Measurements from ENCODE around the gene DPYSL4. TPM values are rescaled to one million over a fixed set of nuclear protein-coding genes. Genes with fewer than 3 reads are reported as not detected.
A peak's percentile ranks its signal among the peaks of the same experiment; 100 is the strongest.

The DPYSL4 gene
- polyA plus RNA-seq, 3 donors = 0.08 TPM; not detected in 2

- Histone ChIP-seq H4K20me1 (ENCODE audit: insufficient read depth, low read length) (peaks cover 7% of the 10 kb centered on the region), H3K4me1 (ENCODE audit: control insufficient read depth in 1 of 2, insufficient read depth in 2 of 2, low read length in 2 of 2) (peaks cover 25 to 34% of the 10 kb centered on the region in 2 donors), H3K27ac (ENCODE audit: low read depth in 1 of 2, low read length in 2 of 2) (no peak overlapping the region), H3K4me3 (replicated peaks in 1 of 3; ENCODE audit: low read depth in 2 of 3, low read length in 3 of 3) (no peak overlapping the region), H3K9ac (ENCODE audit: insufficient read depth, low read length, poor library complexity, severe bottlenecking) (no peak overlapping the region), H2AFZ (ENCODE audit: insufficient read depth, low read depth, low read length, poor library complexity, severe bottlenecking) (no peak overlapping the region), H3K27me3 (ENCODE audit: control insufficient read depth in 2 of 2, insufficient read depth in 2 of 2, low read length in 2 of 2) (no peaks in the 10 kb centered on the region), H3K9me3 (replicated peaks in 1 of 2; ENCODE audit: control insufficient read depth in 1 of 2, insufficient read depth in 1 of 2, low read length in 2 of 2) (no peaks in the 10 kb centered on the region), H3K4me2 (replicated peaks; ENCODE audit: extremely low read depth, low read length, poor library complexity, severe bottlenecking) (no peak overlapping the region), H3K36me3 (replicated peaks in 1 of 2; ENCODE audit: control insufficient read depth in 1 of 2, insufficient read depth in 2 of 2, low read length in 2 of 2) (no peaks in the 10 kb centered on the region), H3K79me2 (ENCODE audit: insufficient read depth, low read length) (no peaks in the 10 kb centered on the region)
- no peak overlapping the region for H3K27ac Mint-ChIP-seq
- DNase-seq = no peak
- intact Hi-C loops (cut with micrococcal nuclease) = no loop called here
- H3K4me3 Mint-ChIP-seq = no peak overlapping the region
- peaks cover 0 to under 1% of the 10 kb centered on the region in 2 donors for H3K36me3 Mint-ChIP-seq
- H3K4me1 Mint-ChIP-seq = peaks cover 40% of the 10 kb centered on the region
- peaks cover 0 to 2% (median 0%) of the 10 kb centered on the region in 7 donors for H3K9me3 Mint-ChIP-seq
- no peak for TF ChIP-seq CTCF (IDR thresholded peaks at IDR 0.05)
- peaks cover 2 to 4% (median 2%) of the 10 kb centered on the region in 3 donors for H3K27me3 Mint-ChIP-seq (ENCODE audit: low read depth in 3 of 3)
- WGBS (ENCODE audit: insufficient coverage) = 92% methylated on average over 19 of the region's 19 CpGs
Measured at GRCh38 chr10:132253092-132253687, 66.4 kb downstream of the DPYSL4 start.

- peaks cover 17 to 20% of the 10 kb centered on the region in 2 donors for H3K4me1 ChIP-seq (ENCODE audit: control insufficient read depth in 1 of 2, insufficient read depth in 2 of 2, low read length in 2 of 2)
- peak overlapping the region in 1 of 3 experiments; percentile 3 for H3K4me3 ChIP-seq (replicated peaks in 1 of 3; ENCODE audit: low read depth in 2 of 3, low read length in 3 of 3)
- Mint-ChIP-seq H3K4me3 (no peak overlapping the region), H3K4me1 (peaks cover 40% of the 10 kb centered on the region), H3K36me3 (peaks cover 0 to 8% of the 10 kb centered on the region in 2 donors), H3K27ac (peak overlapping the region in 3 of 7 donors; percentile 41 to 84 (median 51)), H3K27me3 (ENCODE audit: low read depth in 3 of 3) (peaks cover 0 to 4% (median 2%) of the 10 kb centered on the region in 3 donors), H3K9me3 (peaks cover 0 to 4% (median 0%) of the 10 kb centered on the region in 7 donors)
- no peaks in the 10 kb centered on the region for H3K79me2 ChIP-seq (ENCODE audit: insufficient read depth, low read length)
- no peaks in the 10 kb centered on the region for H3K36me3 ChIP-seq (replicated peaks in 1 of 2; ENCODE audit: control insufficient read depth in 1 of 2, insufficient read depth in 2 of 2, low read length in 2 of 2)
- peak overlapping the region; percentile 38 for H3K9ac ChIP-seq (ENCODE audit: insufficient read depth, low read length, poor library complexity, severe bottlenecking)
- 52% methylated on average over 10 of the region's 14 CpGs for WGBS (ENCODE audit: insufficient coverage)
- no peaks in the 10 kb centered on the region for H3K27me3 ChIP-seq (ENCODE audit: control insufficient read depth in 2 of 2, insufficient read depth in 2 of 2, low read length in 2 of 2)
- H3K9me3 ChIP-seq (replicated peaks in 1 of 2; ENCODE audit: control insufficient read depth in 1 of 2, insufficient read depth in 1 of 2, low read length in 2 of 2) = no peaks in the 10 kb centered on the region
- TF ChIP-seq CTCF (IDR thresholded peaks at IDR 0.05) = no peak
- H3K4me2 ChIP-seq (replicated peaks; ENCODE audit: extremely low read depth, low read length, poor library complexity, severe bottlenecking) = peak overlapping the region; percentile 53
- intact Hi-C loops (cut with micrococcal nuclease) = no loop called here
- H3K27ac ChIP-seq (ENCODE audit: low read depth in 1 of 2, low read length in 2 of 2) = no peak overlapping the region
- no peak overlapping the region for H2AFZ ChIP-seq (ENCODE audit: insufficient read depth, low read depth, low read length, poor library complexity, severe bottlenecking)
- no peaks in the 10 kb centered on the region for H4K20me1 ChIP-seq (ENCODE audit: insufficient read depth, low read length)
- DNase-seq = no peak
Measured at GRCh38 chr10:132254841-132255240, 68.1 kb downstream of the DPYSL4 start.

Other genes with a start within 250 kb of the DPYSL4 start
- gene BNIP3, start 205.0 kb upstream of the DPYSL4 start, polyA plus RNA-seq = 1 to 10 TPM; 3.2 to 7.2 (median 4.6) TPM
- gene JAKMIP3, start 121.0 kb upstream of the DPYSL4 start, polyA plus RNA-seq = under 1 TPM in 1 of 3 donors, not detected in 2; 0.20 TPM
- gene STK32C, start 121.0 kb downstream of the DPYSL4 start, polyA plus RNA-seq = 10 to 100 TPM; 13.6 to 22.8 (median 18.4) TPM
- gene LRRC27, start 145.2 kb downstream of the DPYSL4 start, polyA plus RNA-seq = 10 to 100 TPM in 1 of 3 donors, 1 to 10 TPM in 2; 3.6 to 12.8 (median 3.6) TPM
- gene PWWP2B, start 210.3 kb downstream of the DPYSL4 start, polyA plus RNA-seq = 1 to 10 TPM; 2.4 to 6.9 (median 2.7) TPM